Nucleus accumbens (tissue), 56 donors: Measurements from ENCODE around the gene APOBR.

Experiments
- DNase-seq, 56 donors: peaks; one replicate each; lab custom pipeline; 2025; lab: John Stamatoyannopoulos, UW

The APOBR gene

DNA sequence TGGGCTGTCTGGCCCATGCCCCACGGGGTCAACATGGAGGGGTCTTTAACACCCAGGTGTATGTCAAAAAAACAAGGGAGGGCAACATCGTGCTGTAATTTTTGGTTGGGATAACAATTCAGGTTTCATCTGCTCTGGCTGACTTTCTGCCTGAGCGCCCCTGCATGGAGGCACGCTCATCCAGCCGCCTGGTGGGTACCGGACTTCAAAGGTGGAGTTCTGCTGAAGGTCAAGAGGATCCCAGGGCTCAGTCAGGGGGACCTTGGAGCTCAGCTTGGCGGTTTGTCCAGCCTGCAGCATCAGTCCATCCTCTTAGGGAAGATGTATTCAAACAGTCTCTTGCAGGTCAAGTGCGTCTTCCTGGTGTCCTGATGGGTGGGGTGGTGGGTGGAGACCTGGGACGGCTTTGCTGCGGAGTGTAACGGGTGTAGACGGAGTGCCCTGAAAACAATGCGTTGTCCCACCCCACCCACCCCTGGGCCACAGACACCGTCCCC is 53.9 kb downstream of the APOBR start:
- no peak for DNase-seq
